ENCODE data around the gene MATCAP1.

GRCh38 chr16:67213197-67214019, 29.6 kb upstream of the MATCAP1 start:
- TF ChIP-seq POLR2A (IDR thresholded peaks at IDR 0.05; ENCODE audit: low read depth, low read length), result no peak
- TF ChIP-seq SPI1 (IDR thresholded peaks at IDR 0.05; ENCODE audit: low read depth, low read length), result no peak
- no peak for TF ChIP-seq TAF1 (IDR thresholded peaks at IDR 0.05; ENCODE audit: low read depth, low read length)
- TF ChIP-seq POLR2AphosphoS5 (IDR thresholded peaks at IDR 0.05; ENCODE audit: low read depth, low read length), result no peak
- no peak for TF ChIP-seq PAX5 (IDR thresholded peaks at IDR 0.05; ENCODE audit: insufficient read depth, low read length, severe bottlenecking)
